Astrocyte of the spinal cord (primary cell): ENCODE data around the gene CSNK1E.

Experiments used
- DNase-seq: peaks from one replicate; pipeline ENCODE4 v3.0.0; 2011; ENCODE audit warnings: low read depth, low spot score
- H3K4me3 ChIP-seq: 2 replicates; pipeline ENCODE4 v1.5.1; 2011; ENCODE audit warnings: low read depth, mild to moderate bottlenecking, low read length, moderate library complexity
- CTCF ChIP-seq: IDR thresholded peaks from 2 replicates; pipeline ENCODE4 v1.5.1; 2012; ENCODE audit warnings: low read depth, mild to moderate bottlenecking, low read length, inconsistent platforms
- in situ Hi-C: cut with HindIII; loops from 2 replicates; pipeline ENCODE4 v1.10.0; 2017; ENCODE audit warnings: low sequenced_read_pairs

The CSNK1E gene

GRCh38 chr22:38299770-38300102, 17.5 kb downstream of the CSNK1E start:
- in situ Hi-C loops: loop anchor here (25.0 kb wide), 1 partner anchor 112 kb away; the partner anchor contains the start of gene PLA2G6
- no peak overlapping the region for H3K4me3 ChIP-seq
- DNase-seq: no peak
- TF ChIP-seq CTCF: no peak

GRCh38 chr22:38298312-38299005, 18.8 kb downstream of the CSNK1E start:
- H3K4me3 ChIP-seq: no peak overlapping the region
- peak; percentile 99 for DNase-seq
- peak; percentile 66 for TF ChIP-seq CTCF
- in situ Hi-C loops: no loop called here

GRCh38 chr22:38296372-38296771, 20.9 kb downstream of the CSNK1E start:
- DNase-seq: no peak
- TF ChIP-seq CTCF: no peak
- in situ Hi-C loops: no loop called here
- no peak overlapping the region for H3K4me3 ChIP-seq

- H3K4me3 ChIP-seq: no peak overlapping the region
- DNase-seq: no peak
- in situ Hi-C loops: no loop called here
- TF ChIP-seq CTCF: no peak
Measured at GRCh38 chr22:38295863-38296262, 21.4 kb downstream of the CSNK1E start.

- TF ChIP-seq CTCF: no peak
- no peak overlapping the region for H3K4me3 ChIP-seq
- in situ Hi-C loops: no loop called here
- DNase-seq: no peak
Measured at GRCh38 chr22:38295339-38295738, 21.9 kb downstream of the CSNK1E start.

- H3K4me3 ChIP-seq: no peak overlapping the region
- no peak for TF ChIP-seq CTCF
- no peak for DNase-seq
- in situ Hi-C loops: no loop called here
Measured at GRCh38 chr22:38294193-38294592, 23.0 kb downstream of the CSNK1E start.
